ENCODE data around the gene TPK1. TPM values are rescaled to one million over a fixed set of nuclear protein-coding genes. Genes with fewer than 3 reads are reported as not detected.

TPK1 gene
- polyA plus RNA-seq, 1 donor from 2014 or later, result 3.5 TPM

DNA sequence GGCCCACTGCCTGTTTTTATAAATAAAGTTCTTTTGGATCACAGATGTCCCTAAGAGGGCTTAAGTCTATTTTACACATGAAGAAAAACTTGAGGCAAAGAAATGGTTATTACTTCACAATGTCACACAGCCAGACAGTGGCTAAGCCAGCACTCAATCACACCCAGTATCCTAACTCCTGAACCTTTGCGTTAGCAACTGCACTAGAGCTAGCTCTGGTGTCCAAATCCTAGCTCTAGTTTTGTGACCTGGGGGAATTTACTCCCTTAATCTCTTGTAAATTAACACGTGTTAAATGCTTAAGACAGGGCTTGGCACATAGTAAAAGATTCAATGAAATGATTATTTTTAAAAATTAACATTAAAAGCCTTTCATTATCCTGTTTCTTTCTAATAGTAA lies 49.0 kb upstream of the TPK1 start:
- no peak overlapping the region for H2AFZ ChIP-seq (ENCODE audit: low read depth, low read length)
- H3K36me3 ChIP-seq (ENCODE audit: insufficient read depth, low read length), result no peaks in the 10 kb centered on the region
- H3K9me3 ChIP-seq (ENCODE audit: low read length), result no peaks in the 10 kb centered on the region
- H3K9ac ChIP-seq (ENCODE audit: low read length), result no peak overlapping the region
- H4K20me1 ChIP-seq (ENCODE audit: insufficient read depth), result no peaks in the 10 kb centered on the region
- H3K27ac ChIP-seq (ENCODE audit: low read length), result no peak overlapping the region
- no peak overlapping the region for H3K4me2 ChIP-seq (ENCODE audit: low read length)
- no peaks in the 10 kb centered on the region for H3K79me2 ChIP-seq (replicated peaks; ENCODE audit: insufficient read depth, low read length)
- TF ChIP-seq TAF1 (IDR thresholded peaks at IDR 0.05; ENCODE audit: low read depth), result no peak
- no peak for TF ChIP-seq EP300 (conservative IDR thresholded peaks at IDR 0.05; ENCODE audit: poor library complexity, severe bottlenecking)
- no peak for TF ChIP-seq RAD21 (conservative IDR thresholded peaks at IDR 0.05)
- TF ChIP-seq MXI1 (conservative IDR thresholded peaks at IDR 0.05; ENCODE audit: poor library complexity, severe bottlenecking), result no peak
- TF ChIP-seq REST (IDR thresholded peaks at IDR 0.05; ENCODE audit: borderline replicate concordance), result no peak
- TF ChIP-seq POLR2AphosphoS5 (IDR thresholded peaks at IDR 0.05), result no peak
- no peak for TF ChIP-seq EZH2 (IDR thresholded peaks at IDR 0.05; ENCODE audit: borderline replicate concordance, insufficient read depth, low read length, poor library complexity, severe bottlenecking)
- TF ChIP-seq SMC3 (conservative IDR thresholded peaks at IDR 0.05; ENCODE audit: poor library complexity), result no peak
- no peak for TF ChIP-seq CTCF (IDR thresholded peaks at IDR 0.05; ENCODE audit: poor library complexity, severe bottlenecking)
- no peaks in the 10 kb centered on the region for H3F3A ChIP-seq (ENCODE audit: insufficient read depth, low read length, poor library complexity, severe bottlenecking)
- no peak overlapping the region for H3K4me3 ChIP-seq (ENCODE audit: low read length)
- no peaks in the 10 kb centered on the region for H3K9me2 ChIP-seq (ENCODE audit: insufficient read depth, low read length)
- no peaks in the 10 kb centered on the region for H3K27me3 ChIP-seq (ENCODE audit: insufficient read depth, low read depth, low read length)

DNA sequence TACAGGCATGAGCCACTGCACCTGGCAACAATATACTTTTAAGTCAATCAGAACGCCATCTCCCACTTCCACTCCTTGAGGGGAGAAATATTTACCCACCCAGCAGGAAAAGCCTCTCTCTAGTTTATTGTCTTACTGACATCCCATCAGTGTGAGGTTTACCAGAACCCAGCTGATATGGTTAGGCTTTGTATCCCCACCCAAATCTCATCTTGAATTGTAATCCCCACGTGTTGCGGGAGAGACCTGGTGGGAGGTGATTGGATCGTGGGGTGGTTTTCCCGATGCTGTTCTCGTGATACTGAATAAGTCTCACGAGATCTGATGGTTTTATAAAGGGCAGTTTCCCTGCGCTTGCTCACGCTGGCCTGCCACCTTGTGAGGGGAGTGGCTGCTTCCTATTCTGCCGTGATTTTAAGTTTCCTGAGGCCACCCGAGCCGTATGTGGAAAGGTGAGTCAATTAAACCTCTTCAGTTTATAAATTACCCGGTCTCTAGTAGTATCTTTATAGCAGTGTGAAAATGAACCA lies 37.5 kb upstream of the TPK1 start:
- Histone ChIP-seq H3K27ac (ENCODE audit: low read length) (no peak overlapping the region), H3K36me3 (ENCODE audit: insufficient read depth, low read length) (no peaks in the 10 kb centered on the region), H4K20me1 (ENCODE audit: insufficient read depth) (no peaks in the 10 kb centered on the region), H3K9me2 (ENCODE audit: insufficient read depth, low read length) (no peaks in the 10 kb centered on the region), H3K9ac (ENCODE audit: low read length) (no peak overlapping the region), H3K4me2 (ENCODE audit: low read length) (no peak overlapping the region), H3K4me3 (ENCODE audit: low read length) (no peak overlapping the region), H3K79me2 (replicated peaks; ENCODE audit: insufficient read depth, low read length) (no peaks in the 10 kb centered on the region), H3F3A (ENCODE audit: insufficient read depth, low read length, poor library complexity, severe bottlenecking) (no peaks in the 10 kb centered on the region), H3K9me3 (ENCODE audit: low read length) (no peaks in the 10 kb centered on the region), H2AFZ (ENCODE audit: low read depth, low read length) (no peak overlapping the region), H3K27me3 (ENCODE audit: insufficient read depth, low read depth, low read length) (no peaks in the 10 kb centered on the region)
- TF ChIP-seq SMC3 (conservative IDR thresholded peaks at IDR 0.05; ENCODE audit: poor library complexity), result no peak
- TF ChIP-seq MXI1 (conservative IDR thresholded peaks at IDR 0.05; ENCODE audit: poor library complexity, severe bottlenecking), result no peak
- no peak for TF ChIP-seq POLR2AphosphoS5 (IDR thresholded peaks at IDR 0.05)
